Neuron (in vitro differentiated cells): Measurements from ENCODE around the gene USP53.
"Not testable (repeated sequence)": the region's sequence is repeated elsewhere in the genome, so short reads cannot be mapped to it uniquely, and the experiment has no call there.

Source experiments
- H2AFZ ChIP-seq: one replicate; pipeline ENCODE4 v1.6.1; 2013; ENCODE audit warnings: low read depth, mild to moderate bottlenecking, inconsistent platforms, low read length, moderate library complexity
- H3K27me3 ChIP-seq: one replicate; pipeline ENCODE4 v1.6.1; 2013; ENCODE audit warnings: low read length; ENCODE audit not compliant: insufficient read depth
- H3K36me3 ChIP-seq: one replicate; pipeline ENCODE4 v1.6.1; 2013; ENCODE audit warnings: low read length; ENCODE audit not compliant: insufficient read depth
- H3K4me1 ChIP-seq: one replicate; pipeline ENCODE4 v1.6.1; 2013; ENCODE audit warnings: low read length; ENCODE audit not compliant: insufficient read depth
- H3K4me3 ChIP-seq: 2 replicates; pipeline ENCODE4 v1.5.1; 2013; ENCODE audit warnings: mild to moderate bottlenecking, low read length, moderate library complexity
- H3K9me3 ChIP-seq: one replicate; pipeline ENCODE4 v1.6.1; 2013; ENCODE audit warnings: low read length

The USP53 gene

GRCh38 chr4:119317990-119318389 lies 105.5 kb downstream of the USP53 start:
- H2AFZ ChIP-seq: no peak overlapping the region
- no peaks in the 10 kb centered on the region for H3K36me3 ChIP-seq
- H3K4me3 ChIP-seq: no peak overlapping the region

GRCh38 chr4:119321921-119322687 lies 109.6 kb downstream of the USP53 start, which contains the start of gene FABP2:
FABP2 (minus strand) TSS chr4:119322138; CDS start chr4:119322102, 36 bp downstream.
- H3K4me3 ChIP-seq: no peak within 1 kb of the TSS
- H2AFZ ChIP-seq: no peak within 1 kb of the TSS
- H3K9me3 ChIP-seq: no peaks in the 10 kb centered on the region
- no peaks in the 10 kb centered on the region for H3K27me3 ChIP-seq
- no peaks in the 10 kb centered on the region for H3K36me3 ChIP-seq
- no peaks in the 10 kb centered on the region for H3K4me1 ChIP-seq

More at GRCh38 chr4:119317990-119318389, 105.5 kb downstream of the USP53 start:
- H3K27me3 ChIP-seq: peaks cover 2% of the 10 kb centered on the region
- no peaks in the 10 kb centered on the region for H3K9me3 ChIP-seq
- H3K4me1 ChIP-seq: no peaks in the 10 kb centered on the region

GRCh38 chr4:119328695-119329094 lies 116.2 kb downstream of the USP53 start:
- H3K4me1 ChIP-seq: no peaks in the 10 kb centered on the region
- H3K36me3 ChIP-seq: no peaks in the 10 kb centered on the region
- no peak overlapping the region for H3K4me3 ChIP-seq
- no peak overlapping the region for H2AFZ ChIP-seq
- no peaks in the 10 kb centered on the region for H3K9me3 ChIP-seq
- H3K27me3 ChIP-seq: no peaks in the 10 kb centered on the region

GRCh38 chr4:119329835-119330620 lies 117.5 kb downstream of the USP53 start:
- Histone ChIP-seq H3K27me3 (no peaks in the 10 kb centered on the region), H3K4me3 (no peak overlapping the region), H2AFZ (no peak overlapping the region), H3K4me1 (no peaks in the 10 kb centered on the region), H3K9me3 (no peaks in the 10 kb centered on the region), H3K36me3 (no peaks in the 10 kb centered on the region)

GRCh38 chr4:119336332-119336979 lies 123.9 kb downstream of the USP53 start:
- H3K27me3 ChIP-seq, H3K4me1 ChIP-seq, H3K36me3 ChIP-seq, H2AFZ ChIP-seq, H3K9me3 ChIP-seq, H3K4me3 ChIP-seq: not testable (repeated sequence)

GRCh38 chr4:119337010-119337409 lies 124.5 kb downstream of the USP53 start:
- Histone ChIP-seq H3K27me3 (no peaks in the 10 kb centered on the region), H2AFZ (no peak overlapping the region), H3K9me3 (no peaks in the 10 kb centered on the region), H3K4me3 (no peak overlapping the region), H3K36me3 (no peaks in the 10 kb centered on the region), H3K4me1 (no peaks in the 10 kb centered on the region)

GRCh38 chr4:119339895-119340294 lies 127.4 kb downstream of the USP53 start:
- not testable (repeated sequence) for H2AFZ ChIP-seq, H3K36me3 ChIP-seq, H3K4me1 ChIP-seq, H3K9me3 ChIP-seq, H3K4me3 ChIP-seq, H3K27me3 ChIP-seq

- H2AFZ ChIP-seq, H3K4me1 ChIP-seq, H3K27me3 ChIP-seq, H3K36me3 ChIP-seq, H3K9me3 ChIP-seq, H3K4me3 ChIP-seq: not testable (repeated sequence)
Measured at GRCh38 chr4:119343293-119343692, 130.8 kb downstream of the USP53 start.
